Keratinocyte (primary cell): ENCODE measurements around the gene NUTM2G.

Experiments
- CTCF ChIP-seq, 3 experiments: IDR thresholded peaks in 1 of 3; conservative IDR thresholded peaks in 1 of 3; optimal IDR thresholded peaks in 1 of 3; 2 replicates in 2 of 3; 3 replicates in 1 of 3; pipeline versions ENCODE3 to v1.5.1; 2011; ENCODE audit warnings: low read length in 3 of 3, mild to moderate bottlenecking in 3 of 3, moderate library complexity in 2 of 3, control low read depth in 1 of 3, inconsistent platforms in 1 of 3; ENCODE audit not compliant: insufficient read depth in 2 of 3; ENCODE audit errors: extremely low read depth in 1 of 3
- EZH2 ChIP-seq: IDR thresholded peaks from one replicate; pipeline ENCODE4 v1.6.1; 2012; ENCODE audit warnings: inconsistent platforms, mild to moderate bottlenecking, low read length, moderate library complexity

- TF ChIP-seq CTCF (optimal IDR thresholded peaks at IDR 0.05 in 1 of 3, IDR thresholded peaks at IDR 0.05 in 1 of 3, conservative IDR thresholded peaks at IDR 0.05 in 1 of 3; ENCODE audit: extremely low read depth in 1 of 3, insufficient read depth in 2 of 3, low read length in 3 of 3) = no peak
- TF ChIP-seq EZH2 = no peak
These were observed 43.2 kb upstream of the NUTM2G start for GRCh38 chr9:96885424-96885823.
